ENCODE results near the gene ZNF81.
"Not testable (repeated sequence)": the region's sequence is repeated elsewhere in the genome, so short reads cannot be mapped to it uniquely, and the experiment has no call there.

DNA sequence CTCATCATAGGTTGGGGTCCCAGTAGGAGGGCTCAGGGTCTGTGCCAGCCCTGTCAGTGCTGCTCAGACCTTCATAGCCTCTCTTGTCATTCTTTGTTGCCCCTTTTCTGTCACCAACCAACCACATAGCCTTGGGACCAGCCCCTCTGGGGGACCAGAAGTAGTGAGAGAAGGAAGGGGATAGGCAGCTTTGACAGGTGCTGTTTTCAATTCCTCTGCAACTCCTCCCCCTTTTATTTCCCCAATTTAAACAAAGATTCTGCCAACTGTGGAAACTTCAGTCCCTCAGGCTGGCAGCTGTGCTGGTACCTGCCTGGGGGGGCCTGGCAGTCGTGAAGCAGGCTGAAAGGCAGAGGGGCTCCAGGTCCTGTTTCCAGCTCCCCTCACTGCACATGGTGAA, 30.9 kb upstream of the ZNF81 start:
- TF ChIP-seq POLR2A (IDR thresholded peaks at IDR 0.05): not testable (repeated sequence)
- TF ChIP-seq, protein P1, sequence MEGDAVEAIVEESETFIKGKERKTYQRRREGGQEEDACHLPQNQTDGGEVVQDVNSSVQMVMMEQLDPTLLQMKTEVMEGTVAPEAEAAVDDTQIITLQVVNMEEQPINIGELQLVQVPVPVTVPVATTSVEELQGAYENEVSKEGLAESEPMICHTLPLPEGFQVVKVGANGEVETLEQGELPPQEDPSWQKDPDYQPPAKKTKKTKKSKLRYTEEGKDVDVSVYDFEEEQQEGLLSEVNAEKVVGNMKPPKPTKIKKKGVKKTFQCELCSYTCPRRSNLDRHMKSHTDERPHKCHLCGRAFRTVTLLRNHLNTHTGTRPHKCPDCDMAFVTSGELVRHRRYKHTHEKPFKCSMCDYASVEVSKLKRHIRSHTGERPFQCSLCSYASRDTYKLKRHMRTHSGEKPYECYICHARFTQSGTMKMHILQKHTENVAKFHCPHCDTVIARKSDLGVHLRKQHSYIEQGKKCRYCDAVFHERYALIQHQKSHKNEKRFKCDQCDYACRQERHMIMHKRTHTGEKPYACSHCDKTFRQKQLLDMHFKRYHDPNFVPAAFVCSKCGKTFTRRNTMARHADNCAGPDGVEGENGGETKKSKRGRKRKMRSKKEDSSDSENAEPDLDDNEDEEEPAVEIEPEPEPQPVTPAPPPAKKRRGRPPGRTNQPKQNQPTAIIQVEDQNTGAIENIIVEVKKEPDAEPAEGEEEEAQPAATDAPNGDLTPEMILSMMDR (IDR thresholded peaks at IDR 0.05): not testable (repeated sequence)
